ENCODE data around the gene BACH2. TPM values are rescaled to one million over a fixed set of nuclear protein-coding genes. Genes with fewer than 3 reads are reported as not detected.

Gene BACH2
- polyA plus RNA-seq, 1 donor (not counting 4 experiments of a cell fraction or from before 2014, with no cell fraction given) = 0.50 TPM

DNA sequence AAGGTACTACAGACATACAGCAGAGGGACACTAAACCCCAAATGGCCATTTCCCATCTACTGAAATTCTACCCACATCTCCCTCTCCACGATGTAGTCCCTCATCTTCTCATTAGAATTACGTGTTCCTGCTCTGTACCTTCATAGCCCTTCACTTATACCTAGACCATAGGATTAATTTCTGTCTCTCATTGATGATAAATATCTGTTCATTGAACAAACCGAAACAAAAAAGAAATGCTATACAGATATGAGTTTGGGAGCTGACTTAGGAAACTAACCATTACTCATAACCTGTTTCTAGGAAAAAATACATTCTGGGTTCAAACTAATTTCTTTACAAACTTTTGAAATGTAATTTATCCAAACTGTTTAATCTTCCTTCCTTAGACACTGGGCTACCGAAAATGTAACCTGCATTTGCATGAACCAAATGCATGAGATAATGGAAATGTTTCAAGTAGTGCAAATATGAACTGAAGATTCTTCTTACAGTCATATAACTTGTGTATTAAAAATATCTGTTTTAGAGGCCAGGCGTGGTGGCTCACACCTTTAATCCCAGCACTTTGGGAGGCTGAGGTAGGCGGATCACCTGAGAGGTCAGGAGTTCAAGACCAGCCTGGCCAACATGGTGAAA, 317.0 kb downstream of the BACH2 start:
- dilution Hi-C loops (cut with MboI; ENCODE audit: extremely low pct_ligation_motif_present, low sequenced_read_pairs) = no loop called here
- H3K79me2 ChIP-seq (ENCODE audit: control insufficient read depth, insufficient read depth, low read length) = no peaks in the 10 kb centered on the region
- H3K9ac ChIP-seq (ENCODE audit: control insufficient read depth, extremely low read depth, insufficient read depth, low read length) = no peak overlapping the region
- H3K27me3 ChIP-seq (ENCODE audit: control insufficient read depth, extremely low read depth, insufficient read depth, low read length) = no peaks in the 10 kb centered on the region
- FAIRE-seq (no peak), DNase-seq (ENCODE audit: low read depth, low spot score) (no peak)
- no peaks in the 10 kb centered on the region for H3K4me1 ChIP-seq (ENCODE audit: control insufficient read depth, extremely low read depth, insufficient read depth, low read length)
- no peak overlapping the region for H3K27ac ChIP-seq (ENCODE audit: control insufficient read depth, insufficient read depth, low read length)
- no peaks in the 10 kb centered on the region for H4K20me1 ChIP-seq (ENCODE audit: control insufficient read depth, extremely low read depth, insufficient read depth, low read length)
- no peak overlapping the region for H3K4me3 ChIP-seq (ENCODE audit: control insufficient read depth in 2 of 3, extremely low read depth in 1 of 3, insufficient read depth in 2 of 3, low read depth in 1 of 3, low read length in 3 of 3)
- no peaks in the 10 kb centered on the region for H3K9me3 ChIP-seq (ENCODE audit: control insufficient read depth, low read depth, low read length)
- H2AFZ ChIP-seq (ENCODE audit: control insufficient read depth, low read length) = no peak overlapping the region
- no peaks in the 10 kb centered on the region for H3K9me1 ChIP-seq (ENCODE audit: control insufficient read depth, extremely low read depth, insufficient read depth, low read length)
- no peak overlapping the region for H3K4me2 ChIP-seq (ENCODE audit: control insufficient read depth, extremely low read depth, insufficient read depth, low read depth, low read length)
- H3K36me3 ChIP-seq (ENCODE audit: control insufficient read depth in 2 of 2, extremely low read depth in 1 of 2, insufficient read depth in 2 of 2, low read length in 2 of 2) = no peaks in the 10 kb centered on the region
- TF ChIP-seq, protein P1, sequence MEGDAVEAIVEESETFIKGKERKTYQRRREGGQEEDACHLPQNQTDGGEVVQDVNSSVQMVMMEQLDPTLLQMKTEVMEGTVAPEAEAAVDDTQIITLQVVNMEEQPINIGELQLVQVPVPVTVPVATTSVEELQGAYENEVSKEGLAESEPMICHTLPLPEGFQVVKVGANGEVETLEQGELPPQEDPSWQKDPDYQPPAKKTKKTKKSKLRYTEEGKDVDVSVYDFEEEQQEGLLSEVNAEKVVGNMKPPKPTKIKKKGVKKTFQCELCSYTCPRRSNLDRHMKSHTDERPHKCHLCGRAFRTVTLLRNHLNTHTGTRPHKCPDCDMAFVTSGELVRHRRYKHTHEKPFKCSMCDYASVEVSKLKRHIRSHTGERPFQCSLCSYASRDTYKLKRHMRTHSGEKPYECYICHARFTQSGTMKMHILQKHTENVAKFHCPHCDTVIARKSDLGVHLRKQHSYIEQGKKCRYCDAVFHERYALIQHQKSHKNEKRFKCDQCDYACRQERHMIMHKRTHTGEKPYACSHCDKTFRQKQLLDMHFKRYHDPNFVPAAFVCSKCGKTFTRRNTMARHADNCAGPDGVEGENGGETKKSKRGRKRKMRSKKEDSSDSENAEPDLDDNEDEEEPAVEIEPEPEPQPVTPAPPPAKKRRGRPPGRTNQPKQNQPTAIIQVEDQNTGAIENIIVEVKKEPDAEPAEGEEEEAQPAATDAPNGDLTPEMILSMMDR (optimal IDR thresholded peaks at IDR 0.05 in 1 of 3, IDR thresholded peaks at IDR 0.05 in 1 of 3, conservative IDR thresholded peaks at IDR 0.05 in 1 of 3; ENCODE audit: extremely low read depth in 1 of 3, insufficient read depth in 2 of 3, low read length in 3 of 3) = no peak
- TF ChIP-seq EZH2 (IDR thresholded peaks at IDR 0.05; ENCODE audit: low read length) = no peak

DNA sequence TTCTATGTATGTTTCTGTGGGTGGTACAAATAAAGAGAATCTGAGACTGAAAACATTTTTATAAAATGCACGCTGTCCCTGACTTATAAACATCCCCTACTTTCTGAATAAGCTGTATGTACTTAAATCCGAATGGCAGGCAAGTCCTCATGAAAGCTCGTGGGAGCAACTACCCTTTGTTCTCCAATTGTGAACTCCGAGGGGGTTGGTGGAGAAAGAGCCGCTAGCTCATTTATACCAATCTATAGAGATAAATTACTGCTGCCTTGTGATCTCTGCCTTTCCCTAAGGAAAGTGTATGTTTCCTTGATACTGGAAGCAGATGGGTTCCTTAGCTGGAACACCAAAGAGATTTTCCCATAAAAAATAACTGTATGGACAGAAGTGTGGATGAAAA, 317.9 kb downstream of the BACH2 start:
- Histone ChIP-seq H3K4me3 (ENCODE audit: control insufficient read depth in 2 of 3, extremely low read depth in 1 of 3, insufficient read depth in 2 of 3, low read depth in 1 of 3, low read length in 3 of 3) (no peak overlapping the region), H3K9ac (ENCODE audit: control insufficient read depth, extremely low read depth, insufficient read depth, low read length) (no peak overlapping the region), H3K9me3 (ENCODE audit: control insufficient read depth, low read depth, low read length) (no peaks in the 10 kb centered on the region), H3K27ac (ENCODE audit: control insufficient read depth, insufficient read depth, low read length) (no peak overlapping the region), H3K4me1 (ENCODE audit: control insufficient read depth, extremely low read depth, insufficient read depth, low read length) (no peaks in the 10 kb centered on the region), H3K36me3 (ENCODE audit: control insufficient read depth in 2 of 2, extremely low read depth in 1 of 2, insufficient read depth in 2 of 2, low read length in 2 of 2) (no peaks in the 10 kb centered on the region), H4K20me1 (ENCODE audit: control insufficient read depth, extremely low read depth, insufficient read depth, low read length) (no peaks in the 10 kb centered on the region), H3K79me2 (ENCODE audit: control insufficient read depth, insufficient read depth, low read length) (no peaks in the 10 kb centered on the region), H3K4me2 (ENCODE audit: control insufficient read depth, extremely low read depth, insufficient read depth, low read depth, low read length) (no peak overlapping the region), H3K27me3 (ENCODE audit: control insufficient read depth, extremely low read depth, insufficient read depth, low read length) (no peaks in the 10 kb centered on the region), H3K9me1 (ENCODE audit: control insufficient read depth, extremely low read depth, insufficient read depth, low read length) (no peaks in the 10 kb centered on the region), H2AFZ (ENCODE audit: control insufficient read depth, low read length) (no peak overlapping the region)
- dilution Hi-C loops (cut with MboI; ENCODE audit: extremely low pct_ligation_motif_present, low sequenced_read_pairs) = no loop called here
- TF ChIP-seq EZH2 (IDR thresholded peaks at IDR 0.05; ENCODE audit: low read length) = no peak
- TF ChIP-seq, protein P1 (optimal IDR thresholded peaks at IDR 0.05 in 1 of 3, IDR thresholded peaks at IDR 0.05 in 1 of 3, conservative IDR thresholded peaks at IDR 0.05 in 1 of 3; ENCODE audit: extremely low read depth in 1 of 3, insufficient read depth in 2 of 3, low read length in 3 of 3) = no peak
- no peak for FAIRE-seq
- DNase-seq (ENCODE audit: low read depth, low spot score) = no peak

All from keratinocyte (primary cell).